ENCODE data around the gene IL7R.
"Not testable (repeated sequence)": the region's sequence is repeated elsewhere in the genome, so short reads cannot be mapped to it uniquely, and the experiment has no call there.

The IL7R gene

DNA sequence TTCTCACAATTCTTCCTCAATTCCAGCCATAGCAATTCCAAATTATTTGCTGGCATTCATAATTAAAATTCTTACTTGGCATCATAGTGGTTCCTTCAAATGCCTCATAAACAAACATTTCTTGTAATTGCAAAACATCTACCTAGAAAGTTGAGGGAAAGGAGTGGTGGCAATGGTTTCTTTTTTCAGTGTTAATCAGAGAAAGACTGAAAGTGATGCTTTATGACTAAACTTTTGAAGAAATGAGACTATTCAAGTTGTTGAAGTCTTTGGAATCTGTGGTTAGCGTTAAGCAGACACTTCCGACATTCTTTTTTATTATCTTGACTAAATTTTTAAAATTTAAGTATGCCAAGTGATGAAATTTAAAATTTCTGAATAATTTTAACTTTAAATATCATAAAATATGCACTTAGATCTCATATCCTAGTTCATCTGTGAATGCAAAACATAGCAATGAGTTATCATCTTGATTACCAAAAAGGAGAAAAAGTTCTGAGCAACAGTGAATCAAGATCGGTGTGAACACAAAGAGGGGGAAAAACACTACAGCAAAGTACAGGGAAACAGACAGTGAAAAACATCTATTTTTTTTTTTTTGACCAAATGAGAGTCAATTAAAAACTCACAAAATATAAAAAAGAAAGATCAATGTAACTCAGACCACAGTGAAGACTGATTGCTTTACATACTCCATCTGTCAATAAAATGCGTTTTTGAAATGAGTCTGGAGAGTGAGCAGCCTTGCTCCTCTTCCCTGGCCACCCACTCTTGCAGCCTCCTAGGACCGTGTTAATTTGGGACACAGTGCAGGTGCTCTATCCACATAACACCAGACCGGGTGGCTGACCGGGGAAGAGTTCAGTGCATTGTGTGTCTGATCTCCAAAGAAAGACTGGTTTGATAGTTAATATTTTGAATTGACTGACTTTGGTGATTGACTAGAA lies 20.6 kb upstream of the IL7R start:
- TF ChIP-seq, protein P1, sequence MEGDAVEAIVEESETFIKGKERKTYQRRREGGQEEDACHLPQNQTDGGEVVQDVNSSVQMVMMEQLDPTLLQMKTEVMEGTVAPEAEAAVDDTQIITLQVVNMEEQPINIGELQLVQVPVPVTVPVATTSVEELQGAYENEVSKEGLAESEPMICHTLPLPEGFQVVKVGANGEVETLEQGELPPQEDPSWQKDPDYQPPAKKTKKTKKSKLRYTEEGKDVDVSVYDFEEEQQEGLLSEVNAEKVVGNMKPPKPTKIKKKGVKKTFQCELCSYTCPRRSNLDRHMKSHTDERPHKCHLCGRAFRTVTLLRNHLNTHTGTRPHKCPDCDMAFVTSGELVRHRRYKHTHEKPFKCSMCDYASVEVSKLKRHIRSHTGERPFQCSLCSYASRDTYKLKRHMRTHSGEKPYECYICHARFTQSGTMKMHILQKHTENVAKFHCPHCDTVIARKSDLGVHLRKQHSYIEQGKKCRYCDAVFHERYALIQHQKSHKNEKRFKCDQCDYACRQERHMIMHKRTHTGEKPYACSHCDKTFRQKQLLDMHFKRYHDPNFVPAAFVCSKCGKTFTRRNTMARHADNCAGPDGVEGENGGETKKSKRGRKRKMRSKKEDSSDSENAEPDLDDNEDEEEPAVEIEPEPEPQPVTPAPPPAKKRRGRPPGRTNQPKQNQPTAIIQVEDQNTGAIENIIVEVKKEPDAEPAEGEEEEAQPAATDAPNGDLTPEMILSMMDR (IDR thresholded peaks at IDR 0.05; ENCODE audit: low read length, missing control alignments) = no peak
- no peak for DNase-seq (ENCODE audit: low read depth)
- H3K4me3 ChIP-seq (replicated peaks; ENCODE audit: low read depth, low read length) = no peak overlapping the region

DNA sequence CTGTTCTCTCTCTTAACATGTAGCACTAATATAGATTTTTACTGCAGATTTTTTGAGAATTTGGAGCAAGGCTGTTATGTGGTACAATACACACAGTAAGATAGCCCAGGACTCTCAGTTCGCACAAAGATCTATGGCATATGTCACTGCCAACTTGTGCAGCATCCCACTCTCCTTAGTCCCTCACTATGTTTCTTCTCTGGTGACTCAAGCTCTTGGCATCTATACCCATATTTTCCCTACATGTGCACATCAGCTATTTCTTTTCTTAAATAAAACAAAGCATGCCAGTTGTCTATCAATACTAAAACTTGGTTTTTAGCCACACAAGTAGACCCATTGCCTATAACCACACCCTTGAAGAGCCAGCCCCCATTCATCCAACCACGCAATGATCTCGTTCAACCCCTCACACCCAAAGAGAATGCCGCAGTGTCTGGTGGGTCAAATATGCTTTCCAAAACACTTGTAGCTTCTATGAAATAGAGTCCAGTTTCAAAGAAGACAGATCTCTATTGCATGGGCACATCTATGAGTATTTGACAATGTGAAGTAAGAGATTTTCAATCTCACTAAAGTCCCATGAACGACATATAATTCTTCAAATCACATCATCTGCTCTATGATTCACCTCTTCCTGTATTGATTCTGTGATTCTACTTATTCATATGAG lies 18.2 kb upstream of the IL7R start:
- no peak for DNase-seq (ENCODE audit: low read depth)
- no peak overlapping the region for H3K4me3 ChIP-seq (replicated peaks; ENCODE audit: low read depth, low read length)
- TF ChIP-seq, protein P1 (IDR thresholded peaks at IDR 0.05; ENCODE audit: low read length, missing control alignments) = no peak

DNA sequence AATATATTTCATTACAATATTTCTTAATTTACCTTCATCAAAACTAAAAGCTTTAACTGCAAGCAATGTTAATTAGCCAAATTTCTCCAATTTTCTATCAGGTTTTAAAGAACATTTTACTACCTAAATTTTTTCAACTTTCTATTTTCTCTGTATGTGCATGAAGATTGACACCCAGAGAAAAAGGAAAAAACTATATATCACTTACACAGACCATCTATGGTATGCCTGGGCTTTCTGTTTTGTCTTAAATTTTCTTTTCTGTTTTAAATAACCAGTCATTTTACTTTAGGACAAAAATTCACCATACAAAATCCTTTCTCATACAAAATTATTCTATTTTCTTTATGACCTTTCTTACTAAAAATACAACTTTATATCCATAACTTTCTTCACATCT lies 13.8 kb upstream of the IL7R start:
- no peak for DNase-seq (ENCODE audit: low read depth)
- H3K4me3 ChIP-seq (replicated peaks; ENCODE audit: low read depth, low read length) = no peak overlapping the region
- TF ChIP-seq, protein P1 (IDR thresholded peaks at IDR 0.05; ENCODE audit: low read length, missing control alignments) = no peak

DNA sequence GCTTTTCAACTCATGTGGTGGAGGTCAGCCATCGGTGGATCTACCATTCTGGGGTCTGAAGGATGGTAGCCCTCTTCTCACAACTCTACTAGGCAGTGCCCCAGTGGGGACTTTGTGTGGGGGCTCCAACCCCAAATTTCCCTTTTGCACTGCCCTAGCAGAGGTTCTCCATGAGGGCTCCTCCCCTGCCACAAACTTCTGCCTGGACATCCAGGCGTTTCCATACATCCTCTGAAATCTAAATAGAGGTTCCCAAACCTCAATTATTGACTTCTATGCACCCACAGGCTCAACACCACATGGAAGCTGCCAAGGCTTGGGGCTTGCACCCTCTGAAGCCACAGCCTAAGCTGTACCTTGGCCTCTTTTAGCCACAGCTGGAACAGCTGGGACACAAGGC lies 11.2 kb upstream of the IL7R start:
- DNase-seq (ENCODE audit: low read depth) = not testable (repeated sequence)

DNA sequence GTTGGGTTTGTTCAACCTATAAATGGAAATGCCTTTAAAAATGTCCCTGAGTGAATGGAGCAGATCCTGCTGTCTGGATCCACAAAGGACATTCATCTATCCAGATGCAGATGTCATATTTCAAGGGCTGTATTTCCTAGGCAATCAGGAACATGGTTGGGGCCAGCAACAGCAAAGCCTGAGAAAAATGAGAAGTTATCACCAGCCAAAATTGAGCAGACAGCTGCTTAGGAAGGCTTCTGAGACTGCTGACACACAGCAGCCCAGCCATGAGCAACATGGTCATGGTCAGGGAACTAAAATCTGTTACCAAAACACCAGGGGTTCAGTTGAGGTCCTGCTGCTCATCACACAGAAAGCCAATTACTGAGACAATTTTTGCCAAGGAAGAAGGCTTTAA lies 9.2 kb upstream of the IL7R start:
- DNase-seq (ENCODE audit: low read depth) = no peak
- TF ChIP-seq, protein P1 (IDR thresholded peaks at IDR 0.05; ENCODE audit: low read length, missing control alignments) = no peak
- H3K4me3 ChIP-seq (replicated peaks; ENCODE audit: low read depth, low read length) = no peak overlapping the region

More for the DNA sequence above, 11.2 kb upstream of the IL7R start:
- not testable (repeated sequence) for H3K4me3 ChIP-seq (replicated peaks; ENCODE audit: low read depth, low read length)

DNA sequence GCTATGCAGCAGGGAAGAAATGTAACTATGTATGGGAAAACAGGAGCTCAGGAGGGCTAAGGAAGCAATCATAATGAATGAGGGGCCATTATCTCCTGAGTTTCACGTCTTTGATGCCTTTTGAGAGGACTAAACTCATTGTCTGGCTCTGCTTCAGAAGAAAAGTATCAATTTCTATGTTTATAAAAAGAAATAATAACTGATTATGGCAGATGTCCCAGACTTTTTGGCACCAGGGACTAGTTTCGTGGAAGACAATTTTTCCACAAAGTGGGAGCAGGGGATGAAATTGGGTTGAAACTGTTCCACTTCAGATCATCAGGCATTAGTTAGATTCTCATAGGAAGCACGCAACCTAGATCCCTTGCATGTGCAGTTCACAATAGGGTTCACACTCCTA lies 8.7 kb upstream of the IL7R start:
- TF ChIP-seq, protein P1 (IDR thresholded peaks at IDR 0.05; ENCODE audit: low read length, missing control alignments) = no peak
- DNase-seq (ENCODE audit: low read depth) = no peak
- no peak overlapping the region for H3K4me3 ChIP-seq (replicated peaks; ENCODE audit: low read depth, low read length)

DNA sequence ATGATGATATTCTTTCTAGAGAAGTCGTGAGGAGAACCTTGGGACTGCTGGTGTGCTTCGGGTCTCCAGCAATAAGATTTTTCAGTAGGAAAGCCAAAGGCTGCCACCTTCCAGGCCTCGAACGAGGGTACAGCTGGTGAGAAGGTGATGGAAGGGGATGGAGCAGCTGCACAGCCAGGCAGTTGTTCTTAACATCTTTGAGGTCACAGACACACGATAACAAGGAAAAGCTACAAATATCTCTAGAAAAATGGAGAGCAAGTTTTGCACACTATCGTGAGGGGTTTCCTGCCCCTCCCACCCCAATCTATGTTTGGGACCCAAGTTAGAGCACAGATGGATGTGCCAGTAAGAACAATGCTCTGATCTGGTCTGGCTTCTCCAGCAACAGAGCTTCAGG lies 6.8 kb upstream of the IL7R start:
- DNase-seq (ENCODE audit: low read depth) = no peak
- TF ChIP-seq, protein P1 (IDR thresholded peaks at IDR 0.05; ENCODE audit: low read length, missing control alignments) = no peak

More for the DNA sequence above, 6.8 kb upstream of the IL7R start:
- H3K4me3 ChIP-seq (replicated peaks; ENCODE audit: low read depth, low read length) = no peak overlapping the region

Measured in fibroblast of pulmonary artery (primary cell).